Muscle of back (tissue), 11 donors: ENCODE measurements around the gene P2RY13. TPM values are rescaled to one million over a fixed set of nuclear protein-coding genes. Genes with fewer than 3 reads are reported as not detected.

Experiments
- DNase-seq, 3 donors: peaks; one replicate each; pipeline versions ENCODE4 v3.0.0 to v3.0.0-alpha.2; 2013
- polyA plus RNA-seq, 10 donors: library from polyadenylated mRNA; unstranded; fragments of 120-200 nt; gene quantifications; one replicate each; pipeline ENCODE4 v1.2.1, GENCODE V29; 2013; ENCODE audit not compliant: insufficient read length in 10 of 10

P2RY13 gene
- polyA plus RNA-seq, 10 donors: 0.53 to 1.9 (median 1.3) TPM

DNA sequence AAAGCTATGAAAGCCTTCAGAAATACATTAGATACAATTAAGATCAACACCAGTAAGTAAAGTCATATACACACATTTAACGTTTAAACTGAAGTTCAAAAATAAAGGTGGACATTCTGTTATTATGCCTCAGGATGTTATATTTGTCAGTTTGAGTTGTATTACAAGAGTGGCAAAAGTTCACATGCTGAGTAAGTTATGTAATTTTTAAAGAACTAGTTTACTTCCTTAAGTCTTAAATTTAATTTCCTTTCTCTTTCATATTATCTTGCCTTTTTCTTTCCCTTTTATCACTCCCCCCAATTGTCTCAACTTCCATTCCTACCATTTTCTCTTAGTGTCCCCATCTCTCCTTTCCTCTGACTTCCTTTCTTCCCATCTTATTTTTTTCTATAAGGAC lies 7.8 kb downstream of the P2RY13 start:
- no peak for DNase-seq

GRCh38 chr3:151320131-151320530 lies 9.2 kb downstream of the P2RY13 start:
- no peak for DNase-seq

DNA sequence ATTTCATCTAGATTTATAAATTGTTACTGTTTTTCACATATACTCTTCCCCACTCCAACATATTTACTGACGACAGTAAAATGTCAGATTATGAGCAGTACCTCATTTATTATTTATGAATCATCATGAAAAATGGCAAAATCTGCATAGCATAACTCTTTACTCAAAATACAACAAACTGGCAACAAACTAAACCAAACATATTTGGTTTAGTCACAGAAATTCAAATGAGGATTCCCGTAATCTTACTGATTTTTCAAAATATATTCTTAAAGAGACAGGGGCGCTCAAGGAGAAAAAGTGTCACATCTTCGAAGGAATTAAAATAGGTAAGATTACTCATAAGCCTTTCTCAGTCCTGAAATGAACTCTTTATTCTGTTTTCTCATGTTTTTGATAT lies 9.7 kb downstream of the P2RY13 start:
- DNase-seq: peak in 1 of 3 donors; percentile 30

DNA sequence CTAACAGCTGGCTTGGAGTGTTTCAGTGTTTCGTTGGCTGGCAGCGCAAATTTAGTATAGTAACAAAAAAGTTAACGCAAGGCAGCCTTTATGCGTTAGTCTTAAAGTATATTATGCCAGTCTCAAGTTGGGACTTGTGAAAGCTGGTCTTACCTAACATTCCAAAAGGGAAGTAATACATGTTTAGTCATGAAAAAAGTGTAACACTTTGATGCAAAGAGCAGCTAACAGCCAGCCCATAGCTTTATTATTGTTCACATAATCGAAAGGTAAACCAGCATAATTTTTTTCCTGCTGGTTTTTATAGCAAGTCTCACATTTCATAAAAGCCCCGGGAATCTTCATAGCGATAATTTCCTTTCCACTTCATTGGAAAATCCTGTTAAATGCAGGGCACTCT lies 10.4 kb downstream of the P2RY13 start:
- DNase-seq: no peak

DNA sequence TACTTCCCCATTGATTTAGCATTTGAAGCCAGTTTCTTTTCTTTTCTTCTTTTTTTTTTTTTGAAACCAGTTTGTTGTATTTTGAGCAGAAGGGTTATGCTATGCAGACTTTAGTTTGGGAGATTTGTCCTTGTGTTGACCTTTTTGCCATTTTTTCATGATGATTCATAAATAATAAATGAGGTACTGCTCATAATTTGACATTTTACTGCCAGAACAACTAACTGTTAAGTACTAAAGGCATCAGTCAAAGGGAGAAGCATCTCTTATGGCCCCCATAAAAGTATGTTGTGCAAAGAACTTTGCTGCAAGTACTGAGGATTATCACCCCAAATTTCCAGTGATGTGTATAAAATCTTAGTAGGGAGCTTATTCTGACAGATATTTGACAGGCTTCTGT lies 11.0 kb downstream of the P2RY13 start:
- peak in 1 of 3 donors; percentile 52 for DNase-seq

- DNase-seq: no peak
Observed at GRCh38 chr3:151316267-151316991, 12.9 kb downstream of the P2RY13 start, which contains the start of gene GPR87. Gene GPR87, minus strand, starts transcription at chr3:151316820. Its CDS starts 16,720 bp downstream, at chr3:151300100.

DNA sequence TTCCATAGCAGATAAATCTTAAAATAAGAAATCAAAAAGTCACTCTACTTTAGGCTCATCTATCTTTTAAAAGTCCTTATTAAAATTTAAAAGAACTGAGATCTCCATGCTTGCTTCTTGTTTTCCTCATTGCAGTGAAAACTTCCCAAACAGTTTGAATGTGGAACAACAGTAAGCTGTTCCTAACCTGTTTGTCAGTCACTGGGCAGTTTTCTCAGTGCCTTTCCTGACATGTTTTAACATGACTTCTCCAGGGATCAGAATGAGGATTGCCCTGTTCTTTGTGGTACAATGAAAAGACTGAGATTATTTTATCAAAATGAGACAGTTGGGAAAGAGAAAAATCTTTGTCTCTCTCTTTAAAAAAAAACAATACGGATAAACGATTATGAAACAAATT lies 13.5 kb downstream of the P2RY13 start:
- no peak for DNase-seq

DNA sequence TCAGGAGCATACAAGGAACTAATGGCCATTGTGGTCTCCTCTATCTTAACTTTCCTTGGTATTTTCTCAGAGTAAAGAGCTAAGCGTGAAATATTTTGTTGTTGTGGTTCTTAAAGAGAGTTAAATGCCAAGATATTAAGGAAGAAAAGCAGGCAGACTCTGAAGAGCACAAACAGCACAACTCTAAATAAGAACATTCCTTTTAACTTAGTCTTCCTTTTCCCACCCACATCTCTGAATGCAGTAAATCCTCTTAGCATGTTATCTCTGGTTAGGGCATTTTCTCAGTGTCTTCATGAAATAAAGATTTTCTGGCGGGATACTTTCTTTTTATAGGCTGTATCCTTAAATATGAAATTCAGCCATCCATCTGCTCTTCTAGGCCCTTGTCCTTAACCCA lies 14.2 kb downstream of the P2RY13 start:
- DNase-seq: no peak

- DNase-seq: no peak
Observed at GRCh38 chr3:151314593-151314992, 14.8 kb downstream of the P2RY13 start.

DNA sequence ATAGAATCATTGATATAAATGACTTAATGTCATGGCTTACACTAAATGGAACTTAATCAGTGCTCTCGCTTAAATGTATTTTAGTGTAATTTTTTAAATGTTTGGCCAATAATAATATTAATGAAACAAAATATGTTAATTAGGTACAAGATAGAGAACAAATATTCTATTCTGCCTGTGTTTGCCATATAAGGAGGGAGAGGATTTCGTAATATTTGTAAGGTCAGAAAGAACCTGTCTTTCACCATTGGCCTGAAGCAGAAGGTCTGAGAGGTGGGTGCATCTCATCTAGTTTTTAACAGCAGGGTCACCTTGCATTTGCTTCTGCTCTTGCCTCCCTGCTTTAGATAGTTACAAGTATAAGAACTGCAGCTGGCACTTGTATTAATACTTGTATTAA lies 15.2 kb downstream of the P2RY13 start:
- no peak for DNase-seq

DNA sequence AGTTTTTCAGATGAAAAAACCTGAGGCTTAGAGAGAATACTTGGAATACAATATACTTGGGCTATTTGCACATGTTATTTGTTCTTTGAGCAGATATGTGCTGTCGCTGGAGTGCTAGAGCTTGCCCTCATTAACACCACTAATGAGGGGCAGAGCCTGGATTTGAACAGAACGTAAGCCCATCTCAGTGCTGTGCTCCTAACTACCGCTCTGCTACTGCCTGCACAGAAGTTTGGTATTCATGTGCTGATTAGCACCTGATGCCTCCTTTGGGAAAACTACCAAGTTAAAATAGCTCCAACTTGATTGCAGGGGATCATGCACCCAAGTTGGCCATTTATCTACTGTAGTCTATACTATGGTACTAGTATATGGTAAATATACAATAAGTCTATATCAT lies 16.4 kb downstream of the P2RY13 start:
- DNase-seq: no peak

DNA sequence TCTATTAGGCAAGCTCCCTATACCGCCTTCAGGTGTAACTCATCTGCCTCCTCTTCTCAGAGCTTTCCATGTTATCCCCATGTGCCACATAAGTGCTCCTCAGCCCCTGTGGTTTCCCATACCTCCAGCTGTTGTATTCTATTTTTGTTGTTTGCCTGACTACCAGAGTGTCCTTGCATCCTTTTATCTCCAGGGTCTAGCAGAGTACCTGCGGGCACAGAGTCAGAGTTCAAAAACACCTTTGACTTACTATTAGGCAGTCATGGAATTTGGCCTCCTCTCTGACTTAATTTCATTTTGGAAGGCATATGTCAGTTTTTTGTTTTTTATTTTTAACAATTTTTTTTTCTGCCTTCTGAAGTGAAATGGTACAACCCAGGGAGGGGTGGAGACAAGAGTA lies 19.8 kb downstream of the P2RY13 start:
- DNase-seq: no peak

- DNase-seq: no peak
Observed at GRCh38 chr3:151307583-151308488, 21.5 kb downstream of the P2RY13 start.

DNA sequence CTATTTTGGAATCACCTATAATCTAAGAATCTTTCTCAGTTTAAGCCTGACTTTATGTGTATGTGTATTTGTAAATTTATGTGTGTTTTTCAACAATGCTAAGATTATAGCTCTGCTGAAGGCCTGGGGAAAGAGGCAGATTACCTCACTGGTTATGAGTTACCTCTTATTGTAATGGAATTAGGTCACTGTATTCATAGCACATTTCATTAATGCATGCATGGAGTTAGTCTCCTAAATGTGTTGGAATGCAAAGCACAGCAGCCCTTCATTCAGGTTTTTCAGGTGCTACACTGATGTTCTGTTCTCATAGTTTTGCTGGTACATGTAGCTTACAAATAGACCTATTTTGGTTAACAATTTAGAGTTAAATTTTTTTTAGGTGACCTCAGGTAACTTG lies 22.2 kb downstream of the P2RY13 start:
- no peak for DNase-seq

GRCh38 chr3:151306168-151306810 lies 23.1 kb downstream of the P2RY13 start:
- no peak for DNase-seq

- DNase-seq: no peak
Observed at GRCh38 chr3:151305775-151306151, 23.6 kb downstream of the P2RY13 start.

DNA sequence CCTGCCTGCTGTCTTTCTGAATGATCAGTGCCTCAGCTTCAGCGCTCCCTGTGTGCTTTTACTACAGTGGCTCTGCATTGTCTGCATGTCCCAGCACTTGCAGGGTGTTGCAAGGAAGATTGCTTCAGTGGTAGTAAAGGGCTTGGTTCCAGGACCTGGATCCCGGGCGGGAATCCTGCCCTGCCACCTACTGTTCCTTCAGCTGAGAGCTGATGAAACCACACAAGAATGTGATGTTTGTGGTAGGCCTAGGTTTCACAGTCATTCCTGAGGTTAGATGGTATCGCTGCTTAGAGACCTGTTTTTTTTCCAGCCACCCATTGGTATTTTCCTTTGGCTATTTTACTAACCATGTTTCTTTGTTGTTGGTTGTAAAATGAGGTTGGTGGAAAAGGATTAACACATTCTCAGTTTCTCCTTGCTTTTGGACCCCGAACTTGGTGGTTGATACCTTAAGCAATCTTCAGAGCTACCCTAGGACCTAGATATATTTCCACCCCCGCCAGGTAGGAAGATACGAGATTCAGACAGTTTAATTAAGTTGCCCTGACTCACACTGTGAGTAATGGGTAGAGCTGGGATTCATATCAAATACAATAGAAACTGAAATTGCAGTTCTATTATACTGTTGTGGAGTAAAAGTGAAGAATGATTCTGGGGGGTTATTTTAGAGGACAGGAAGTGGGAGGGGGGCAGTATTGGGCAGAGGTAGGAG lies 24.1 kb downstream of the P2RY13 start:
- peak in 1 of 3 donors; percentile 95 for DNase-seq

DNA sequence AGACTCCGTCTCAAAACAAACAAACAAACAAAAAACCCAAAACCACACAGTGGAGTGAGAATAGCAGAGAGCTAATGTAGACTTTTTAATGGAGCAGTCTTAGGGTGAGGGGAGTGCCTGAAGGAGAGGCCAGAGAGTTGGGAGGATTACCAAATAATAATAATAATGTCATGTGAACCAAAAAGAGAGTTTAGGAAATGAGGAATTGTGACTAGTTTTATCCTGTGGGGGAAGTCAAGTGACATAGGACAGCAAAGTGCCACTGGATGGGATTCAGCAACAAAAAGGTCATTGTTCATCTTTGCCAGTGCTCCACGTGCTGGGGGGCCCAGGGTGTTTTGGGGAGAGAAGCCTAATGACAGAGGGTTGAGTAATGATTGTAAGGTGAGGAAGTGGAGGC lies 25.6 kb downstream of the P2RY13 start:
- no peak for DNase-seq

DNA sequence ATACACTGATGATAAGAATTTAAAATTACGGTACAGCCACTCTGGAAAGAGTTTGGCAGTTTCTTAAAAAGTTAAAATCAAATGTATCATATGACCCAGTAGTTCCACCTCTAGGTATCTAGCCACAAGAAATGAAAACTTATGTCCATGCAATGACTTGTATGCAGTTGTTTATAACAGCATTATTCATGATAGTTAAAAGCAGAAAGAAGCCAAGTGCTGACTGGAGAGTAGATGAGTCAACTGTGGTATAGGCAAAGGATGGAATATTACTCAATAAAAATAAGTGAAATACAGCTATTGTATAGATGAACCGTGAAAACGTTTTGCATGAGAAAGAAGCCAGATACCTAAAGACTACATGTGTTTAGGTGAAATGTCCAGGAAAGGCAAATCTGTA lies 27.6 kb downstream of the P2RY13 start:
- peak in 1 of 3 donors; percentile 49 for DNase-seq

DNA sequence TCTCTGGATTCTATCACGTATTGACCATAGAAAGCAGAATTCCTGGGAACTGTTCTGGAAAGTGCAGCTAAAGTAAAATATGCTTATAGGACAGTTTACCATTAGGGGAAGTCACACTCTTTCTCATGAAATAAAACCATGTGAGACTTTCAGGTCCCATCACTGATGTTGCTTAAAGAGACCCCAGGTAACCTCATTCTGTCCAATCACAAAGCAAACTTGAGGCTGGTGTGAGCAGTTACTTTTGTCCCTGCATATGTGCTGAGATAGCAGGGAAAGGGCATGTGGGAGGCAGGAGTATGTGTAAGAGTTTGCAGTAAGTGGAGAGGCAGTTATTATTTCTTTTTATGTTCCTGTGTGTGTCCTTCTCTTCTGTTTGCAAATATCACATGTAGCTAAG lies 28.8 kb downstream of the P2RY13 start:
- DNase-seq: no peak

DNA sequence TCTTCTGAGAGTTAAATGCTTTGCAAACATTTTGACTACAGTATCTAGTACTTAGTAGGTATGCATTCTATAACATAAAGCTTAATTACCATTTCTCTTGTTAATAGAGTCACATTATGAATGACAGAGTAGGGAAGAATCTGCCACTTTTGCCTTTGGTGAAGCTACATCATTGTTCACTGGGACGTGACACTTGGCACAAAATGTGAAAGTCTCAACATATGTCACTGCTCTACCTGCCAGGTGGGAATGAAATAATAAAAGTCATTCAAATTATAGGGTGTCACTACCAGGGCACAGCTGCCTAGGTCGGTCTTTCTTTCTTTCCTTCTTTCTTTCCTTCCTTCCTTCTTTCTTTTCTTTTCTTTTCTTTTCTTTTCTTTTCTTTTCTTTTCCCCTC lies 30.3 kb downstream of the P2RY13 start:
- no peak for DNase-seq

DNA sequence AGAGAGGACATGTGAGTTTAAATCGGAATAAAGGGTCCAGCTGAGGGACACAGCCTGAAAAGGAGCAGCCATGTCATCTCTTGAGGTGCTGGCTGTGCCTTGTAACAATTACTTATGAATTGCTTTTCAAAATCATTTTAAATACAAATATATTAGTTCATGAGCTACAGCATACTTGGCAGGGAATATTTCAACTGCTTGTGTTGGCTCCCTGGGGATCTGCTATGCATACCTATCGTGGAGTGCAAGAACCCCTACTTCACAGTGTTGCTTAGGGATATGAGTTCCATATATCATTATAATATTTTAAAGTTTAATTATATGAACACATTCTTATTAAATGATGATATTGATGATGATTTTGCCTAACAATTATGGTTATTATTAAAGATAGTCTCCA lies 31.9 kb downstream of the P2RY13 start:
- DNase-seq: no peak
